D341Med (cell line): ENCODE data around the gene SH3RF1.

Experiments used
- DNase-seq: peaks from one replicate; pipeline ENCODE4 v3.0.0; 2012; ENCODE audit warnings: low spot score

Gene SH3RF1

DNA sequence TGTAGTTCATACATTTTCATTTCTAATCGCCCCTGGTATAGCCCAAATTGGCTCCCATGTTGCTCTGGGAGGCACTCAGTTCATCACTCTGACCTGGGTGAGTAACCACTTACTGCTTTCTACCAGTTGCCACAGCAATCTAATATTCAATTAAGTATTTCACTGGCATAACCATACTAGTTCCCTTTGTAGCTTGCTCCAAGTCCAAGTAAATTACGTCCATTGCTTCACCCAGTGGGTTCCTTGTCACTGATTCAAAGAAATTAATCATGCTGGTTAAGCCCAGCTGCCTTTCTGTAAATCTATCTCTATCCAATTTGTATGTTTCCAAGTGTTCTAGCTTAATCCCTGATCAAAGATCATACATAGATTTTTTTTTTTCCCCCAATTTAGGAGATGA is 168.7 kb downstream of the SH3RF1 start:
- no peak for DNase-seq

DNA sequence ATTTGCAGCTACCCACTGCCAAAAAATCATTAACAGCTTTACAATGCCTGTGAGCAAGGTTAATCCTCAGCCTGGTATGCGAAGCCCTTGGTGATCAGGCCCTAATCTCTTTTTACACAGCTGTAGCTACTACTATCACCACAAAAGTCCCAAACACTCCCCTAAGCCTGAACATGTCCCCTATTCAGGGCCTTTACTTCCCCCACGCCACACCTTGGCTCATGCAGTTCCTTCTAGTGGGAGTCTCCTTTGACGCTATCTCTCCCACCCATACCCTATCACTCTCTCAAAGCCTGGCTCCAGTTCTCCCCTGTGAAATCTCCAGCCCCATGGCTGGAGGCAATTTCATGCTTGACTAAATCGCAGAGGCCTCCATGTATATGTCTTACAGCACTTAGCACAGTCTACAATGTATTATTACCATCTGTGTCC is 170.1 kb downstream of the SH3RF1 start:
- DNase-seq, result peak; percentile 76

DNA sequence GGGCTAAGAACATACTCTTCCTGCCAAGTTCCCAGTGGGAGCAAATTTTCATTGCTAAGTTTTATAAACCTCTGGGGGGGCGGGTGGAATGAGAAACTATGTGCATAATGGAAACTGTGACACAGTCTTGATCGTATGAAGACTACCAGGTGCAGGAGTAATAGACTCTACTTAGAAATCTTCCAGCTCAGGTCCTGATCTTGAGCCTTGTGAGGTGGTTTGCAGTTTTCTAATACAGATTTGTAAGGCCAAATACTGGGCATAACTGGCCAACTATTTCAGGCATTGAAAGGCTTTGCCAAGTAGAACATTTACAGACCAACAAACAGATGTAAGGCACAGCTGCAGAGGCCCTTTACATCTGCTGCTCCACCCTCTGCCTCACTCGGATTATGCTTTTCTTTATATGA is 171.0 kb downstream of the SH3RF1 start:
- DNase-seq, result no peak

DNA sequence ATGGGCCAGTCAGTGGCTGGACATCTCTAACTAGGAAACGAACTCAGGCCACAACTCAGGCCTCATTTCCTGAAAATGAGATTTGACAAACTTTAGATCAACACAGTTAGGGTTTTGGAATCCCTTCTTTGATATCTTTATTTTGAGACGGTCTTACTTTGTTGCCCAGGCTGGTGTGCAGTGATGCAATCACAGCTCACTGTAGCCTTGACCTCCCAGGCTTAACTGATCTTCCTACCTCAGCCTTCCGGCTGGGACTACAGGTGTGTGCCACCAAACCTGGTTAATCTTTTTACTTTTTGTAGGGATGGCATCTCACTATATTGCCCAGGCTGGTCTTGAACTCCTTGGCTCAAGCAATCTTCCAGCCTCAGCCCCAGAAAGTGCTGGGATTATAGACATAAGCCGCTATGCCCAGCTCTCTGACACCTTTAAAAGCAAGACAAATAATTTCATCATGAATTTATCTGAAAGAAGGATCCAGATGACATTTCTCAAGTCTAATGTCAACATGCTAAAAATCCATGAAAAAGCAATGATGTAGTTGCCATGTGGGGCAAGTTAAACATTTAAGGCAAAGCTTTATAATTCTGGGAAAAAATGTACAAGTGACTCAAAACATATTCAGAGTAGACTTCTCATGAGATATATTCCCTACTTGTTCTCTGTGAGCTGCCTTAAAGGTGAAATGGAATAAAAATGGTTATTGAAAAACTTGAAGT is 171.6 kb downstream of the SH3RF1 start:
- DNase-seq, result no peak

DNA sequence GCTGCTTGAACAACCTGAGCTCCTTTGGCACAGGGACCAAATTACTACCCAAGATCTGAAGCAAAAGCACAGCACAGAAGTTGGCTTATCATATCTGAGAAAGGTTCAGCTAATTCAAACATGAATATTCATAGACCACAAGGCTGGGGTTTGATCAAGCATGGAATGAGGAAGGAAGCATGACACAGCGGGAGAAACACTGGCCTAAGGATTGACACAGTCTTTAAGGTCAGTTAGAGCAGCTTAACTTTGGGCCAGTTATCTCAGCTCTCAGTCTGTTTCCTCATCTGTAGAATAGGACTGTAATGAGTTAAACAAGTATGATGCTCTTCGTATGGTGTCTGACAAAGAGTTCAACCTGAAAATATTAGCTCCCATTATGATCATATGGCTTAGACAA is 172.2 kb downstream of the SH3RF1 start:
- no peak for DNase-seq

DNA sequence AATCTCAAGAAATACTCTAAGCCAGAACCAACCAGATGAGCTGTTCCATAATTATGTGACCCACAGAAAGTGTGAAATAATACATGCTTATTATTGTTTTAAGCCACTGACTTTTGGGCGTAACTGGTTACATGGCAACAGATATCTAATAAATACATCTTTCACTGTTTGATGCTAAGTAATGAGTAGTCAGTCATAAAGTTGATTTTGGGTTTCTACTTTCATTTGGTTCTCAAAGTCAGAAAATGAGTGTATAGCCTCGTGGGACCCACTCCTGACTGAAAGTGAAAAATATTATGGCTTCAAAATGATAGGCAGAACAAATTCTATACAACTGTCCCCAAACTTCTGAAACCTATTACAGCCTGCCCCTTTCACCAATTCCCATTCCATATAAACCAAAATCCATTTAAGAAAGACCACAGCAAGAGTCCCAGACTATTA is 172.7 kb downstream of the SH3RF1 start:
- no peak for DNase-seq

DNA sequence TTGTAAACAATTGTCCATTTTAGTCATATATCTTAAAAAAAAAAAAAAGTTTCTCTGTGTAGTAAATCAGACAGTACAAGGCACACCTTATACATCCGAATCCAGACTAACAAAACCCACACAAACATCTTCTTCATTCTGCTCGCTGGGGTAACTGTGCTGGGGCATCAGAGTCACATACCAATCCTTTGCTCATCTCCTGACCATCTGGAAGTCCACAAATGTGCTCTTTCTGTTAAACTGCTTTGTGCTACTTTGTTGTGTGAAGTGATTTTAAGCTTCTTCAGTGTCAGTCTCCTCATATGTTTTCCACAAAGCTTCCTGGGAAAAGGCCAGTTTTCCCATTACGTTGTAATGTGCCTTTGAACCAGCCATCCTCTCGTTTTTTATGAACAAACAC is 174.5 kb downstream of the SH3RF1 start:
- no peak for DNase-seq

DNA sequence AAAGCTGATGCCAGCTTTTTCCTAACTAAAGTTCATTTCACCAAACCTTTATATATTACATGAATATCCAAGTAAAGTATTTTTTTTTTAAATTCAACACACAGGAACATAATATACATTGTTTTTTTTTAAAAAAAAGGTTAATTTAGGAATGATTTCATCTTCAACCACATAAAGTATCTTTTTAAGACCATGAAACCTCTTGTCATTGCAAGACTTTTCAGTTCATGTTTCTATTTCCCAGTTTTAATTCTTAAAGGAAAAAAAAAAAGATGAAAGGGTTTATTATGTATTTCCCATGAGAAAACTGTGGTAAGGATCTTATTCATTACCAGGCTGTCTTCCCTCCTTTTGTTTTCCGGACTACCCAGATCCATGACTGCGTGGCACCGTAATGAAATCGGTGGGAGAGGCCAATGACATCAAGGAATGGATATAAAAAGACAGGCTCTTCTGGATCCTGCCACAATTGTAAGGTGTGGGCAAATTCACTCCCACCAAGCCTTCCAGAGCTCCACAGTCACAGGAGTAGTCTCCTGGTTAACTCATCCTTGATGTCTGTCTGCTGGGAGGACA is 176.0 kb downstream of the SH3RF1 start:
- no peak for DNase-seq

DNA sequence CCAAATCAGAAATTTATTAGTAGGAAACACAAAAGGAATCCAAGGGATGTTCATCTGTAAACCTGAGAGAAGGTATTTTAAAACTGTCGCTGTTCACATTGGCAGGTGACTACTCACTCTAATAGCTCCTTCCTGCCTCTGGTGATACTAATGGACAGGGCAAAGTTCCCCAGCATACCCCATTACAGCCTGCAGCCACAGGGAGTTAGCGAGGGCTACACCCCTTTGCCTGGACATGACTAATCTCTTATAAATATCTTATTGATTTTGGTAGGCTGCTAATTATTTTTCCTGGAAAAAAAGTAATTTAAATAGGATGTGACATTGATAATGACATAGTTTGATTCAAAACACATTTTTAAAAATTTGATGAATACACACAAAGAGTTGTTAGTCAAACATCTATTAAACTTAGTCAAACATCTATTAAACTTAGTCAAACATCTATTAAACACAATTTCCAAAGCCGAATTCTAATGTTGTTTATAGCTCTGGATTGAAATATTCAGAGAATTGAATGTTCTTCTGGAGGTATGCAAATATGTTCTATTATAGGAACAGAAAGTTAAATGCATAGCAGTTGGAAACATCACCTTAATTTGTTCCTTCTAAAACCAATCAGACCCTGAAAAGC is 177.8 kb downstream of the SH3RF1 start:
- DNase-seq, result no peak

DNA sequence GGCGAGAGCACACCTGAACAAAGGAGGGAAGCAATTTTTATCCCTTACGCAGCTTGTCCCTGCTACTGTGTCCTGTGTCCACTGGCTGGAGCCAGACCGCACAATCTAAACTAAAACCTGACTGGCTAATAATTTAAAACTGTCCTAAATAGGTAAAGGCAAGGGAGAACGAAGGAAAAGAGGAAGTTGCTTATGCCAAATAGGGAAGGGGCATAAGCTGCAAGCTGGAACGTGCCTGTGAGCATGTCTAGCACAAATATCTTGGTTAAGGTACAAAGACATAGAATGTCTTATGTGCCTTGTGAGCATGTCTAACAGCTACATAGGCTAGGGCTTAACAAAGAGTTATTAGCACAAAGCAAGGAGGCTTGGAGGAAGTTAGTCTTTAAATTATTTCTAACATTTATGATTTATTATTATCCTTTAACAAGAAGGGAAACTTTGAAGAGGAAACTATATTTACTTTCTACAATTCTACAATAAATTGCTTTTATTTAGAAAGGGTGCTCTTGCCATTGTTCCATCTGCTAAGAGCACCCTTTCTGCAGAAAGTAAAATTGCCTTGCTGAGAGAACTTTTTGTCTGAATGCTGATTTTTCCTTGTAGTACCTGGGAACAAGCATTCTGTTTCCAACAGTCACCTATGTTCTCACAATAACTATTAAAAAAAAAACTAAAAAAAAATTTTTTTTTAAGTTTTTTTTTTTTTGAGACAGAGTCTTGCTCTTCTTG is 180.1 kb downstream of the SH3RF1 start:
- no peak for DNase-seq

DNA sequence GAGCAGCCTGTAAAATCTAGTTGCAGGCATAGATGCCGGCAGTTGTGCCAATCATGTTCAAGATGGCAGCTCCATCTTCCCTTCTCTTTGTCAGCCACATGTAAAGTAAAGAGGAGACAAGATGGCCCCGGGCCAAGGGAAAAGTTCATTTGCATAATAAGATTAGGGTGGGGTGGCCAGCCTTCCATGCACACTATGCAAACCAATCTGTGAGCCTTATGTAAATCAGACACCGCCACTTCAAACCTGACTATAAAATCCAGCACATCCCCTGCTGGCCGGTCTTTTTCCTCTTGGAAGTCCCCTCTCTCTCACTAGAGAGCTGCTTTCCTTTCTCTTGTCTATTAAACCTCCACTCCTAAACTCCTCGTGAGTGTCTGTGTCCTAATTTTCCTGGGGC is 181.8 kb downstream of the SH3RF1 start:
- no peak for DNase-seq

DNA sequence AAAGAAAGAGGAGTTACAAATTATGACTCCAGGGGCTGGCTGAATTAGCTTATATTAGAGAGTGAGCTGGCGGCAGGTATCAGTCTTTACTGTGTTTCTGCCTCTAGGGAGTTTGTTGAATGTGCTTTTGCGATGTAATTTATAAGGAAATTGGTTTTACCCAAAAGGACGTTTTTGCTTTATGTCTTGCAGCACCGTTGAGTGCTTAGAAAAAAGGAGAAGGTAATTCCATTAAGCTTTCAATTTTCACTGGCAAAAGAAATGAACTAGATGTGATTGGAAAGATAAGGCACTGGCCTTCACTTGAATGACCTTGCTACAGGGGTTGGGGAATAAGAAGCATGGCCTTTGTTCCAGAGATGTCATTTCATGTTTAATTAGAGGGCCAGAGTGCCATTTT is 185.8 kb downstream of the SH3RF1 start:
- no peak for DNase-seq

DNA sequence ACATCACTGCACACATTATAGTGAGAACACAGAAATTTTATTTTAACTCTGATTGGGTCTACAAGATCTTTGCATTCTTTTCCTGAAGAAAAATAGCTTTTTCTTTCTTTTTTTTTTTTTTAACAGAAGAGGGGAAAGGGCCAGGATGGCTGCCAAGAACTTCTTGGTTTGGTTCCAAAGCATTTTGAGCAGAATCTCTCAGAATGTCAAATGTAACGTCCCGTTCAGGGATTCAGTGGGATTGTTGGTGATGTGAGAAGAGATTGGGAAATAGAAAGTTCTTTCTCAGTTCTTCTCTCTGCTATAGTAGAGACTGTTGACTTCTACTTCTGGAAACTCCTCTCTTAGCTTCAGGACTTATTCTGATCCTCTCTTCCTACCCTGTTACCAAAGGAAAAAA is 189.8 kb downstream of the SH3RF1 start:
- no peak for DNase-seq

DNA sequence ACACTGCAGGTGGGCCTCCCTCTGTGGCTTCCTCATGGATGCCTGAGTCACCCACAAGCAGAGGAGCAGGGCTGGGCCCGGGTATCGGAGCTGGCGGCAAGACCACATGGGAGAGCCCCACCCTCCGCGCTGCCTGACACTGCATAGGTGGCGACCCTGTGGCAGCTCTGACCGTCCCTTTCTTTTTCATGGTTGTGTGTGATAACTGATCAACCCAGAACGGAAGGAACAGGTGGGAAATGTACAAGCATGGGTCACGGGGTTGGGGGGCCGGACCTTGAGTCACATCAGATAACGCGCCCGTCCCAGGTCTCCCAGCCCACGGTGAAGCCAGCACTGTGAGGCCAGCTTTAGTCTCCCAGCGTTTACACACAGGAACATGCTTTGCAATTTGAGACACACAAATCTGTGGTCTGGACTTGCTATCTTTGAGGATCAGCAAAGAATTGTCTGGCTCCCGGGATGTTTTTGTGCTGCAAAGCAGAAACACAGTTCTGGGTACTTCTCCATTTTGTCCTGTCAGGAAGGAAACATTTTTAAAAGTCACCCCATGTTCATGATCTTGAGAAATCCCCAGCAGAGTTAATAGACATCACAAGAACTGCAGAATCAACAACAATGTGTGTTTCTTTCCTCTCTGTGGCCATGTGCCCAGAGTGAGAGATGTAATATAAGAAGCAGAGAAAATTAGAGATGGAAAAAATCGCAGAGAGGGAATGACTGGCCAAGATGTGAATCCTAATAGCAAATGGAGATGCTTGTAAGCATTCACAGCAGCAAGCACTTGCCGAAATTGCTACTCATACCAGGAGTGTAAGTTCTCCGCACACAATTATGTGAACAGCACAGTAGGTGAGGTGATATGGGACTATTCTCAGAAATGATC is 190.6 kb downstream of the SH3RF1 start:
- DNase-seq, result no peak

DNA sequence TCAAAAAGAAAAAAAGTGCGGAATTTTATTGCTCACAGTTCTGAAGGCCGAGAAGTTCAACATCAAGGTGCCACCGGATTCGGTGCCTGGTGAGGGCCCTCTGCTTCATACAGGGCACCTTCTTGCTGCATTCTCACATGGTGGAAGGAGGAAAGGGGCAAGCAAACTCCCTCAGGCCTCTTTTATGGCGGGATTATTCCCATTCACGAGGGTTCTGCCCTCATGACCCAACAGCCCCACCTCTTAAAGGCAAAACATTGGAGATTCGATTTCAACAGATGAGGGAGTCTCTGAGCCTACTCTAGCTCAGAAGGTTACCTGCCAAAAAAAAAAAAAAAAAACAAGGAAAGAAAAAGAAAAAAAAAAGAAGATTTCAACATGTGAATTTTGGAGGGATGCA is 196.6 kb downstream of the SH3RF1 start:
- no peak for DNase-seq

DNA sequence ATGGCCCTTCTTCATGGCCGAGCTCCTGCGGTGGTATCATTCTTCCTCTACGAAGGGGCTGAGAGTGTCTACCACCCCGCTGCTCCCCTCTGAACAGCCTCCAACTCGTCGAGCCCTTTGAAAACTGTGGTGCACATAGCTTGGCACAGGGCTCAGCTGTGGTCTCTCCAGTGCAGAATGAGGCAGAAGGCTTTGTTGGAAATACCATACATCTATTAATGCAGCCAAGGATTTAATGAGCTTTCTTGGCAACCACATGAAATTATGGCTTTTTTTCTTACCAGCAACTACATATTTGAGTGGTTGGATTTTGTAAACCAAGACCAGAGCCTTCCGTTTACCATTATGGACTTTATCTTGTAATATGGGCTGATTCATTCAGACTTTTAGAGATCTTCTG is 199.0 kb downstream of the SH3RF1 start:
- no peak for DNase-seq

DNA sequence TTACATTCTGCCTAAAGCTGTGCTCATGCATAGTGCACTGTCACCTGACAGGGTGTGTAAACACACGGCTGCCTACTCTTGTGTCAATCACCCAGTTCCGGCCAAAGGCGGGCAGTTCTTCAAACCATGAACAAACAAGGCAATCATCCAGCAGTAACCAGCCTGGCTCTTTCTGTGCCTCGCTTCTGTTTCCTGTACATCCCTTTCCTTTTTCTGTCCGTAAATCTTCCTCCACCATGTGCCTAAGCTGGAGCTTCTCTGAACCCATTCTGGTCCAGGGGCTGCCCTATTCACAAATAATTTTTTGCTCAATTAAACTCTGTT is 199.9 kb downstream of the SH3RF1 start:
- peak; percentile 51 for DNase-seq

DNA sequence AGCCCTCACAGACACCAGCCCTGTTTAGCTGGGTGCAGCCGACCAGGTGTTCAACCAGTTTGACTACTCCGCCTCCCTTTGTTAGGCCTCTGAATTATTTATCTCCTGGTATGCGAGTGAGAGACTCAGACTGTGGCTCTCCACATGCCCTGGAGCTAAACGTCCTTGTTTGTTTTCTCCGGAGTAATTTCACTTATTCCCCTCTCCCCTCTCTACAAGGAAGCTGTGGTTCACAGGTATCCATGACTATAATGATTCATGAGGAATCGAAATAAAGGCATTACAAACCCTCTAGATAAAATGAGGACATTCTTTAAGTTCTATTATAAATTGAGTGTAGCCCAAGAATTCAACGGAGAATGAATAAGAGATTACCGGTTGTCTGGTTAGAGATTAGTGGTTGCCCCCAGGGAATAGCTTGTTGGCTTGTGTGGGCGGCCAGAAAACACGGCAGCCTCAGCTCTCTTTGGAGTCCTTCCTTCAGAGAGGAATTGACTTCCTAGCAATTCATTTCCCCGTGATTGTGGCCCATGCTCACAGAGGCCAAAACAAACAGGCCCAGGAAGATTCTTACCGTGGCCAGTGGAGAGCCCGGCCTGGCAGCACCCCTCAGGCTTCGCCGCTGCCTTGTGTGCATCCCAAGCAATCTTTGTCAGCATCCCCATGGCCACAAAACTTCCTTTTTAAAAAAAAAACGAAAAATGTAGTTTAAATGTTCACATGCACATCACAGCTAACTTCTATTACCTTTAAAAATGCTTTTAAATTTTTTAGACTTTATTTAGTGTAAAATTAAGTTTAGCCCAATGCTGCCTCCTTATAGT is 200.5 kb downstream of the SH3RF1 start:
- DNase-seq, result peak; percentile 83

DNA sequence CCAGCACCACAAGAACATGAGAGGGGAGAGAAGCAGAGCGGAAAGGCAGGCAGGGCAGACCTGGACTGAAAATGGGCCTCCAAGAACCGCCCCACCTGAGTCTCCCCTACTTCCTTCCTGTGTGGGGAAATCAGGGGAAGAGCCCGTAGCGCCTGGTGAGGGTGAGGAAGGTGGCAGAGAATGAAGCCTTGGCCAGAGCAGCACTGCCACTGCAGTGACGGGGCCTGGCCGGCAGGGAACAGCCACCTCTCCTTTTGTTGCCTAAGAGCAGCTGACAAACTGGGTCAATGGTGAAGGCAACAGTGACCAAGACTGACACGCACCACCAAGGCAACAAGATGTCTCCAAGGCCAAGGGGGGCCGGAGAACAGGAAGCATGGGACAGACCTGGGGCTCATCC is 202.3 kb downstream of the SH3RF1 start:
- no peak for DNase-seq

DNA sequence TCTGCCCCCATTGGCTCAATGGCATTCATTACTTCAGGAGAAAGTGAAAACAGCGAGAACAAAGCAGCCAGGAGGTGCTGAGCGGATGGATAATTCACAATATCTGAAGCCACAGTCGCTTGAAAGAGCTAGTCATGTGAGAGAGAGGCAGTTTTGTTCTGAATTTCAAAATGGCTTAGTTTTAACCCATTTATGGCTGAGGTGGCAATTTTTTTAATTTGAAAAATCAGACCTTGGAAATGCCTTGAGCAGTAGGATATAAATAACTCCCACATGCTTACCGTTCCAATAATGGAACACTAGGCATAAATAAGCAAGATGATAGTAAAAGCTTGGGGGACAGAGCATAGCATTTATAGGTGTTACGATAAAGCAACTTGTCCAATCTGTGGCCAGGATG is 203.8 kb downstream of the SH3RF1 start:
- no peak for DNase-seq

DNA sequence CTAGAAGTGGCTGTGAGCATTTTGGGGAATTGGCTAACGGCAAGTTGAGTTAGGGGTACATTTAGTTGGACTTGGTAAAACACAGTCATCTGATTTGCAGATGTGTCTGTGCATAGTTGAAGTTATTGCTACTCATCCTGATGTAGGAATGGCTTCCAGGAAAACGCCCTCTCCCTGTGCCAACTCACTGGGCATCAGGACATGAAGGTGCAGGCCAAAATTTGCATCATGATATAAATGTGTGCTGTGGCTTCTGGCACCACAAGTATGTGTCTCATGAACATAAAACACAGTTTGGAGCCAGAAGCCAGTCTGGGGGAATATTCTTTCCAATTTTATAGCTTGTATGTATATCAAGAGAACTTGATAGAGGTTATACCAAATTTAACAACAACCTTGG is 206.5 kb downstream of the SH3RF1 start:
- no peak for DNase-seq
